ENCODE measurements around the gene BEAN1. TPM values are rescaled to one million over a fixed set of nuclear protein-coding genes. Genes with fewer than 3 reads are reported as not detected.

Gene BEAN1
- total and polyA plus RNA-seq, 9 of the 15 experiments (the other 6 are each of a cell fraction or from before 2014, with no cell fraction given) = not detected

DNA sequence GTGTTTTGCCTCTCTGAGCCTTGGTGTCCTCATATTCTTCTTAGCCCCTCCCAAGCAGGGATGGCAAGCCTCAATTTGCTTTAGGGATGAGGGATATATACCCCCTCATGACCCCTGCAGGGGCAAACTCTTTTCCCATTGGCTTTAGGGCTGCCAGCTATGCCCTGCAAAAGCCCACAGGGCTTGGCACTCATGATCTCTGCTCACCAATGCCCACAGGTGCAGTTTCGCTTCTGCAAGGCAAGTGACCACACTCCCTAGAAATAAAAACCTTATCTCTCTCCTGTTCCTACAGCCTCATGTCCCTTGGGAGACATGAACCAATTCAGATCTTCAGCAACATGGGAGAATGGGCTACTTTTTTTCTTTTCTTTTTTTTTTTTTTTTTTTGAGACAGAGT lies 8.8 kb downstream of the BEAN1 start (continued):
- TF ChIP-seq, protein P1, sequence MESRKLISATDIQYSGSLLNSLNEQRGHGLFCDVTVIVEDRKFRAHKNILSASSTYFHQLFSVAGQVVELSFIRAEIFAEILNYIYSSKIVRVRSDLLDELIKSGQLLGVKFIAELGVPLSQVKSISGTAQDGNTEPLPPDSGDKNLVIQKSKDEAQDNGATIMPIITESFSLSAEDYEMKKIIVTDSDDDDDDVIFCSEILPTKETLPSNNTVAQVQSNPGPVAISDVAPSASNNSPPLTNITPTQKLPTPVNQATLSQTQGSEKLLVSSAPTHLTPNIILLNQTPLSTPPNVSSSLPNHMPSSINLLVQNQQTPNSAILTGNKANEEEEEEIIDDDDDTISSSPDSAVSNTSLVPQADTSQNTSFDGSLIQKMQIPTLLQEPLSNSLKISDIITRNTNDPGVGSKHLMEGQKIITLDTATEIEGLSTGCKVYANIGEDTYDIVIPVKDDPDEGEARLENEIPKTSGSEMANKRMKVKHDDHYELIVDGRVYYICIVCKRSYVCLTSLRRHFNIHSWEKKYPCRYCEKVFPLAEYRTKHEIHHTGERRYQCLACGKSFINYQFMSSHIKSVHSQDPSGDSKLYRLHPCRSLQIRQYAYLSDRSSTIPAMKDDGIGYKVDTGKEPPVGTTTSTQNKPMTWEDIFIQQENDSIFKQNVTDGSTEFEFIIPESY (CRISPR knock-in tag; IDR thresholded peaks at IDR 0.05) = no peak

- 1% methylated on average over 15 of the region's 15 CpGs for WGBS (ENCODE audit: insufficient coverage, low coverage, missing lambda C conversion rate)
- FAIRE-seq = no peak
- peaks cover 12 to 70% of the 10 kb centered on the region in 2 experiments for H3K27me3 ChIP-seq (ENCODE audit: control insufficient read depth in 2 of 2, insufficient read depth in 2 of 2, low read length in 2 of 2)
- no peak overlapping the region for H3K4me3 ChIP-seq
- no peaks in the 10 kb centered on the region for H3K36me3 ChIP-seq (ENCODE audit: control insufficient read depth, insufficient read depth, low read length)
- ChIA-PET POLR2A (interaction anchor here (0.8 kb wide), 1 partner anchor 63 kb away, joined by 3 read pairs; no protein-coding TSS in a partner anchor), CTCF (ENCODE audit: low intra/inter-chr PET ratio) (no interaction called here)
- intact Hi-C loops (cut with micrococcal nuclease) (no loop called here), in situ Hi-C loops (cut with MboI) (no loop called here)
- H3K79me2 ChIP-seq (ENCODE audit: control insufficient read depth, insufficient read depth, low read length) = no peaks in the 10 kb centered on the region
- TF ChIP-seq ZNF740 (CRISPR knock-in tag; IDR thresholded peaks at IDR 0.05) (no peak), ZNF740 (tag; IDR thresholded peaks at IDR 0.05) (no peak), ZNF511 (CRISPR knock-in tag; IDR thresholded peaks at IDR 0.05) (no peak), ZEB2 (IDR thresholded peaks at IDR 0.05) (no peak)
- H4K20me1 ChIP-seq (replicated peaks; ENCODE audit: control insufficient read depth, insufficient read depth, low read length) = peaks cover 3% of the 10 kb centered on the region; the same call in 1 of the 2 replicates
- ATAC-seq = no peak
- H3K4me1 ChIP-seq (replicated peaks in 1 of 2; ENCODE audit: control insufficient read depth in 2 of 2, insufficient read depth in 2 of 2, low read length in 2 of 2) = no peaks in the 10 kb centered on the region
- BruUV-seq (replicated peaks) = no TSS peak
- H3K4me2 ChIP-seq (ENCODE audit: insufficient read depth, low read length) = no peak overlapping the region
- H3K9ac ChIP-seq (ENCODE audit: insufficient read depth in 1 of 2, low read depth in 2 of 2, low read length in 2 of 2) = no peak overlapping the region
- no peak overlapping the region for H2AFZ ChIP-seq (ENCODE audit: low read depth, low read length)
- no peaks in the 10 kb centered on the region for H3K9me3 ChIP-seq (replicated peaks; ENCODE audit: control insufficient read depth, insufficient read depth, low read depth, low read length)
- DNase-seq (ENCODE audit: extremely low read depth in 1 of 4, low spot score in 3 of 4) = no peak
- no peaks in the 10 kb centered on the region for H3K9me1 ChIP-seq (ENCODE audit: control insufficient read depth, insufficient read depth, low read length)
- no peak overlapping the region for H3K27ac ChIP-seq (ENCODE audit: extremely low read depth, low read depth, low read length)
These were observed 10.4 kb downstream of the BEAN1 start for GRCh38 chr16:66437391-66437945.

Measured in K562 (cell line).